ENCODE results near the gene GTSF1L. TPM values are rescaled to one million over a fixed set of nuclear protein-coding genes. Genes with fewer than 3 reads are reported as not detected.

The GTSF1L gene
- polyA plus RNA-seq, 1 donor from 2014 or later = 1.2 TPM

DNA sequence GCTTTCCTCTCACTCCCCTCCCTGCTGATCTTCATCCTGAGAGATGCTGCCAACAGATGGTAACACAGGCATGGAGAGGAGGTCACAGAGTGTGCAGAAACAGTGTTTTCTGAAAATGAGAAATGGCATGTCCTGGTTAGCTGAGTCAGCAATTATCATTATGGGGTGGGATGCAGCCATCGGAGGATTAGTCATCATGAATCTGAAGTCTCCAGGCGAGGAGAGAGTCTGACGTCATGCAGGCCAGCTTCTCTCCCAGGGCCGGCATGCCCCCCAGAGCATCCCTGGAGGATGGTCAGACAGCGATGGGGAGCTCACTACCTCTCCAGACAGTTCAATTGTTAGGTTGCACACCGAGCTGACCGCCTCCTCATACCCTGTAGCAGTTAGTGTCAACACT is 4.7 kb upstream of the GTSF1L start:
- Mint-ChIP-seq H3K9me3 (peaks cover 0 to 4% (median 2%) of the 10 kb centered on the region in 3 donors), H3K36me3 (no peaks in the 10 kb centered on the region), H3K27ac (no peak overlapping the region), H3K4me3 (peak overlapping the region in 1 of 4 donors; percentile 52), H3K27me3 (no peaks in the 10 kb centered on the region), H3K4me1 (peaks cover 35 to 49% (median 41%) of the 10 kb centered on the region in 3 donors)

DNA sequence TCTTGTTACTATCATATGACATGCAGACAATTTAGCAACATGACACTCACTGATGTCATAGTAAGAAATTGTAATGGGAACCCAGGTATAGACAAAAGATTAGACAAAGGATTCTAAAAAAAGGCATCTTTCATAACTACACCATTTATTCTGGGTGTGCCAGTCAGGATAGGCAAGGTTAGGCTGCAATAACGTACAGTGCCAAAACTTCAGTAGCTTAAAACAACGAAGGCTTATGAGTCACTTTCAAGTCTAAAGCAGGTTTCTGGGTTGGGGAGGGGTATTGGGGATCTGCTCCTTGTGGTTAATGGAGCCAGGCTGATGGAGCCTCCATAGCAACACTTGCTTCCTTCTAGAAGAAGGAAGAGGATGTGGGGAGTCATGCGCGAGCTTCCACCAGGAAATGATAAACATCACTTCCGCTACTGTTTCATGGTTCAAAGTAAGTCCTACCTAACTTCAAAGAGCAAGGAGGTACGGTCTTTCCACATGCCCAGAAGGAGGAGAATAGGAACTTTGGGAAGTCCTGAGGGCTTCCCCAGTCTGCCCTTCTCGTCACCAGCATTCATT is 2.0 kb upstream of the GTSF1L start:
- Mint-ChIP-seq H3K4me3 (peak overlapping the region in 3 of 4 donors; percentile 10 to 70 (median 59)), H3K9me3 (peaks cover 0 to 4% (median 2%) of the 10 kb centered on the region in 3 donors), H3K27me3 (no peaks in the 10 kb centered on the region), H3K27ac (peak overlapping the region; percentile 59 to 92 (median 69)), H3K4me1 (peaks cover 25 to 36% (median 36%) of the 10 kb centered on the region in 3 donors), H3K36me3 (no peaks in the 10 kb centered on the region)

DNA sequence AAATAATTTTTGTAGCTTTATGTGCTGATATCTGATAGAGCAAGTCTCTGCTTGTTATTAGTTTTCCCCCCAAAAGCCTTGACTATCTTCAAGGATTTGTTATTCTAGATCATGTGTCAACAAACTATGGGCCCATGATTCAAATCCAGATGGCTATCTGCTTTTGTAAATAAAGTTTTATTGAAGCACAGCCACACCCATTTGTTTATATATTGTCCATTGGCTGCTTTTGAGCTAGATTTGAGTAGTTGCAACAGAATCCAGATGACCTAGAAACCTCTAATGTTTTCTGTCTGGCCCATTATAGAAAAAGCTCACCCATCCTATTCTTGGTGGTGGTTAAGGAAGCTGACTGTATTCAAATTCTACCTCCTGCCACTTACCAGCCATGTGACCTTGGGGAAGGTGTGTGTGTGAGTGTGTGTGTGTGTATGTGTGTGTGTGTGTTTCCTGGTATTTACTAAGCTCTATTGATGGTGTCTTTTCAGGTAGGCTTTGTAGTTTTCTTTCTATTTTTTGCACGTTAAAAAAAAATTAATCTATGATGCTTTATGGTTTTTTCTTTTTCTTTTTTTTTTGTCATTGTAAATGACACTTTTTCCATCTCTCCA is 1.3 kb upstream of the GTSF1L start:
- H3K4me1 Mint-ChIP-seq = peaks cover 19 to 34% (median 30%) of the 10 kb centered on the region in 3 donors
- H3K36me3 Mint-ChIP-seq = no peaks in the 10 kb centered on the region
- peak overlapping the region in 3 of 4 donors; percentile 10 to 70 (median 59) for H3K4me3 Mint-ChIP-seq
- peaks cover 0 to 4% (median 2%) of the 10 kb centered on the region in 3 donors for H3K9me3 Mint-ChIP-seq
- H3K27ac Mint-ChIP-seq = peak overlapping the region; percentile 59 to 92 (median 69)
- no peaks in the 10 kb centered on the region for H3K27me3 Mint-ChIP-seq

DNA sequence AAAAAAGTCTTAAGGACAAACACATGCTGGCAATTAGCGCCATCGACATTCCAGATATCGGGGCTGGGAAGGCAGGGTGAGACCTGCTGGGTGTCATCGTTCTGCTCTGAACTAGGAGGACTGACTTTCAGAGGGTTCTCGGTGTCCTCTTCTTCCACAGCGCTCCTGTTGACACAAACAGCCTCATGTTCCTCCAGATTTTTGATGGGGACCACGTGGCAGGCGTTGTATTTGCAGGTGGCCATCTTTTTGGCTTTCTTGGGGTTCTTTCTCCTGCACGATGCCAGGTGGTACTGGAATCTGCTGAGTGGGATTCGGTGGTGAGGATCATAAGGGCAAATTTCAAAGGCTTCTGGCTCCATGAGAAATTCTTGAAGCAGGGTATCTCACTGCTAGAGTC is 469 bp downstream of the GTSF1L start:
- Mint-ChIP-seq H3K36me3 (no peaks in the 10 kb centered on the region), H3K4me1 (peaks cover 17 to 31% (median 21%) of the 10 kb centered on the region in 3 donors), H3K27ac (peak overlapping the region in 1 of 3 donors; percentile 46), H3K27me3 (no peaks in the 10 kb centered on the region), H3K4me3 (peak overlapping the region in 1 of 4 donors; percentile 74), H3K9me3 (peaks cover 0 to 4% (median 2%) of the 10 kb centered on the region in 3 donors)

DNA sequence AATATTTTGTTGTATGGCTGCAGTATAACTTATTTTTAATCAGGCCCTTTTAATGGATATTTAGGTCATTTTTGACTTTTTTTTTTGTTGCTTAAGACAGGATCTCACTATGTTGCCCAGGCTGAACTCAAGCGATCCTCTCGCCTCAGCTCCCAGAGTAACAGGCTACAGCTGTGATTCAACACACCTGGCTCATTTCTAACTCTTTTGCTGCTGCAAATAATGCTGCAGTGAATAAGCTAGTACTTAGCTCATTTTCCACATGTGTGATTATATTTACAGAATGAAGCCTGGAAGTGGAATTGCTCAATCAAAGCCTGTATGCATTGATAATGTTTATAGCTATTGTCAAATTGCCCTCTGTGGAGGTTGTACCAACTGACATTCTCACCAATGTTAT is 1.1 kb downstream of the GTSF1L start:
- Mint-ChIP-seq H3K9me3 (peaks cover 0 to 4% (median 2%) of the 10 kb centered on the region in 3 donors), H3K4me1 (peaks cover 16 to 31% (median 19%) of the 10 kb centered on the region in 3 donors), H3K36me3 (no peaks in the 10 kb centered on the region), H3K4me3 (no peak overlapping the region), H3K27me3 (no peaks in the 10 kb centered on the region), H3K27ac (no peak overlapping the region)

DNA sequence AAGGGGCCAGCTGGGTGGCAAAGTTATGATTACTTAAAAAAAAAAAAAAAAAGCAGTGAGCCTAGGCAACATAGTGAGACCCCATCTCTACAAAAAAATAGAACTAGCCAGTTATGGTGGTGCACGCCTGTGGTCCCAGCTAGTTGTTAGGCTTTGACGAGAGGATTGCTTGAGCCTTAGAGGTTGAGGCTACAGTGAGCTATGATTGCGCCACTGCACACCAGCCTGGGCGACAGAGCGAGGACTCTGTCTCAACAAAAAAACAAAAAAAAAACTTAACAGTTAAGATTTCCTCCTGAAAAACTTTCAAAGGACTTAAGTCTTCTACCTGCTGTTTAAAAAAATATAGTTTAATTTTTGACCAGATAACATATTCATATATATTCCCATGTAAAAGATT is 2.4 kb downstream of the GTSF1L start:
- Mint-ChIP-seq H3K9me3 (peaks cover 0 to 4% (median 2%) of the 10 kb centered on the region in 3 donors), H3K27me3 (no peaks in the 10 kb centered on the region), H3K4me1 (peaks cover 14 to 32% (median 24%) of the 10 kb centered on the region in 3 donors), H3K27ac (no peak overlapping the region), H3K36me3 (peaks cover 5% of the 10 kb centered on the region), H3K4me3 (no peak overlapping the region)

DNA sequence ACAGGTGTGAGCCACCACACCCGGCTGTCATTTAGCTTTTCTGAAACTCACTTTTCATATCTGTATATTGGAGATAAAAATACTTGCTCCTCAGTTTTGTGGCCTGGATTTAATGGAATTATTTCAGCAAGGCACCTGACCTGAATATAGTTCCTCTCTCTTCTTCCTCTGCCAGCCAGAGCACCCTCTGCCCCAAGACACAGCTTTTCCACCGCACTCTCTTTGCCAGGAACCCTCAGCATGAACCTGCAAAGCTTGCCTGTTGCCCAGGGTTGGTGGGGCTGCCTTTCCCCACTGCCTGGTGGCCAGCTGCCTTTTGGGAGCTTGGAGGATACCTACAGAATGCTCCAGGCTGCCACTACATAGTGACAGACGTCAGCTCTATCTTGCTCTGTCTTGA is 3.1 kb downstream of the GTSF1L start:
- H3K27me3 Mint-ChIP-seq = no peaks in the 10 kb centered on the region
- no peak overlapping the region for H3K27ac Mint-ChIP-seq
- peaks cover 0 to 1% (median 0%) of the 10 kb centered on the region in 3 donors for H3K9me3 Mint-ChIP-seq
- H3K4me3 Mint-ChIP-seq = peak overlapping the region in 1 of 4 donors; percentile 48
- peaks cover 9 to 26% (median 21%) of the 10 kb centered on the region in 3 donors for H3K4me1 Mint-ChIP-seq
- peaks cover 7% of the 10 kb centered on the region for H3K36me3 Mint-ChIP-seq

DNA sequence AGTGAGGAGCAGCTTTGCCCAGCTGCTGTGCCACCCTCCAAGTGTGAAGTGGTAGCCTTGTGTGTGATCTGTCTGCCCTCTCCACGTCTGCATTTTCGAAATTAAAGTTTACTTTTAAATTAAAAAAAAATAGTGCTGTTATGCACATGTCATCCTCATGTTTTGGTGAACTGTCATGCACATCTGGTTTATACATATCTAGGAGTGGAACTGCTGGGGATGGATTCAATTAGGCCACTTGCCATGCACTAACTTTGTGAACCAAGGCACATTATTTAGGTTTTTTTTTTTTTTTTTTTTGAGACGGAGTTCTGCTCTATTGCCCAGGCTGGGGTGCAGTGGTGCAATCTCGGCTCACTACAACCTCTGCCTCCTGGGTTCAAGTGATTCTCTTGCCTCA is 3.6 kb downstream of the GTSF1L start:
- peaks cover 4 to 20% (median 16%) of the 10 kb centered on the region in 3 donors for H3K4me1 Mint-ChIP-seq
- H3K36me3 Mint-ChIP-seq = peaks cover 7% of the 10 kb centered on the region
- H3K4me3 Mint-ChIP-seq = peak overlapping the region in 1 of 4 donors; percentile 17
- no peak overlapping the region for H3K27ac Mint-ChIP-seq
- H3K27me3 Mint-ChIP-seq = no peaks in the 10 kb centered on the region
- no peaks in the 10 kb centered on the region for H3K9me3 Mint-ChIP-seq

DNA sequence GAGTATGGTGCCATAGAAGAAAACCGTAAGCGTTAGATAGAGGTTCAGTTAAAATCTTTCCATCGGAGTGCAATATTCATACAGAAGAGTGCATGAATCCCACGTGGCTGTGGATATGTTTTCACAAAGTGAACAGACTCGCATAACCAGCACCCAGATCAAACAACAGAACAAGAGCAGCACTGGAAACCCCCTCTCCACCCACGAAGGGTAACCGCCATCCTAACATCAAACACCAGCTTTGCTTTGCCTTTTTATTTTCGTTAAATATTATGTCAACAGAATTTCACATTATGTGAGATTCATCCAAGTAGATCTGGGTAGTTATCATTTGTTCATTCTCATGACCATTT is 4.7 kb downstream of the GTSF1L start:
- Mint-ChIP-seq H3K9me3 (no peaks in the 10 kb centered on the region), H3K4me3 (peak overlapping the region in 3 of 4 donors; percentile 10 to 48 (median 25)), H3K36me3 (peaks cover 9% of the 10 kb centered on the region), H3K27ac (no peak overlapping the region), H3K4me1 (peaks cover 0 to 13% (median 12%) of the 10 kb centered on the region in 3 donors), H3K27me3 (no peaks in the 10 kb centered on the region)

DNA sequence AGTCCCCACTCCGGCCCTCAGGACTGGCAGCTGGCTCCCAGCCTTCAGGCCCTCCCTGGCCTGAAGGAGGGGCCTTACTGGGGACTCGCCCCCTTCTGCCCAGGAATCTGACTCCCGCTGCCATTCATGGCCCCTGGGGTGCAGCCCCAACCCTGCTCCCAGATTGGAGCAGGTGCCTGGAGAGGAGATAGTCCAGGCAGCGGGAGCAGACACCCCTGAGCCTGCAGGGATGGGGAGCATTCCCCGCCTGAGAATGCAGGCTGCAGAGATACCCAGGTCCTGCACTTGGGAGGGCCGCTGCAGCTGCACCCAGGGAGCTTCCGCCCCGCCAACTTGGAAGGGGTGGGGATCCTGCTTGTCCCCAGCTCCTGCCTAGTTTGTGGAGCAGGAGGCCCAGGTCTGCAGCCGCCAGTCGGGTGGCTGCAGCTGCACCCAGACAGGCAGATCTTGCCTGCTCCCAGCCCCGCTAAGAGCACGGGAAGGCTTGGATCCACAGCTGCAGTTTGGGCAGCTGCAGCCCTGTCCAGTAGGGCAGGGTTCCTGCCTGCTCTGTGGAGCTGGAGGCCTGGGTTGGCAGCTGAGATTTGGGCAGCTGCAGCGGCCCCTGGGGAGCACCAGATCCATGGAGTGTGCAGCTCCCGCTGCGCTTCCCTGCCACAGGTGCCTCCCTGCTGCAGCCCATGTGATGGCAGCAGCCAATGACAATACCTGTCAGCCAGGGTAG is 5.2 kb downstream of the GTSF1L start:
- H3K9me3 Mint-ChIP-seq = no peaks in the 10 kb centered on the region
- H3K27me3 Mint-ChIP-seq = no peaks in the 10 kb centered on the region
- no peak overlapping the region for H3K27ac Mint-ChIP-seq
- H3K36me3 Mint-ChIP-seq = peaks cover 9% of the 10 kb centered on the region
- H3K4me3 Mint-ChIP-seq = peak overlapping the region in 2 of 4 donors; percentile 25 to 48
- peaks cover 0 to 12% (median 11%) of the 10 kb centered on the region in 3 donors for H3K4me1 Mint-ChIP-seq

DNA sequence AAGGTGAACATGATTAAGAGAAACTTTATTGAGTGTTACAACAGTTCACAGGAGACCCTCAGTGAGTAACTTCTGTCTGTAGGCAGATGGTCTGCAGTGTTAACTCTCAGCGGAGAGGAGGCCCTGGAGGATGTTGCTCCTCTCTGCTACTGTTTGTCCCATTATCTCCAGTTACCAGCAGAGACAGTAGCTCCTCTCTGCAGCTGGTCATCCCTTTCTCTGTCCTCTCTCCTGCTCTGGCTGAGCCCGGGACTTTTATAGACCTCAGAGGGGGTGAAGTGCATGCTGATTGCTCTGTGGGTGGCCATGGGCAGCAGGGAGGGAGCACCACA is 5.7 kb downstream of the GTSF1L start:
- H3K4me1 Mint-ChIP-seq = peaks cover 0 to 12% (median 10%) of the 10 kb centered on the region in 3 donors

DNA sequence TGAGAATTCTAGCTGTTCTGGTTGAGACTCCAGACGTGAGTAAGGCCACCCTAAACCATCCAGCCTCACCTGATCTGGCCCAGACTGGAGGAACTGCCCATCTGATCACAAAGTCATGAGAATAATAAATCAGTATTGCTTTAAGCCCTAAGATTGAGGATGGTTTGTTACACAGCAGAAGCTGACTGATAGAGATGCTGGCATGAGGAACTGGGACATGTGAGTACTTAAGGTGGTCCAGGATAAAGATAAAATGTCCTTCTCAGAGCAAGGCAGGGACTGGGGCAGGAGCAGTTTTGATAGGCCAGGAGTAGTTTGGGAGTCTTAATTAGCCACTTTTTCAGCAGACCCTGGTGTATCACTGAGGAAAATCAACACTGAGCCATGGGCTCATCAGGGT is 6.8 kb downstream of the GTSF1L start:
- peaks cover 9% of the 10 kb centered on the region for H3K36me3 Mint-ChIP-seq
- peaks cover 0 to 12% (median 10%) of the 10 kb centered on the region in 3 donors for H3K4me1 Mint-ChIP-seq
- no peaks in the 10 kb centered on the region for H3K9me3 Mint-ChIP-seq
- no peaks in the 10 kb centered on the region for H3K27me3 Mint-ChIP-seq
- no peak overlapping the region for H3K4me3 Mint-ChIP-seq
- H3K27ac Mint-ChIP-seq = peak overlapping the region in 1 of 3 donors; percentile 36

More for the DNA sequence above, 5.7 kb downstream of the GTSF1L start:
- Mint-ChIP-seq H3K27me3 (no peaks in the 10 kb centered on the region), H3K36me3 (peaks cover 9% of the 10 kb centered on the region), H3K4me3 (no peak overlapping the region), H3K9me3 (no peaks in the 10 kb centered on the region), H3K27ac (no peak overlapping the region)

DNA sequence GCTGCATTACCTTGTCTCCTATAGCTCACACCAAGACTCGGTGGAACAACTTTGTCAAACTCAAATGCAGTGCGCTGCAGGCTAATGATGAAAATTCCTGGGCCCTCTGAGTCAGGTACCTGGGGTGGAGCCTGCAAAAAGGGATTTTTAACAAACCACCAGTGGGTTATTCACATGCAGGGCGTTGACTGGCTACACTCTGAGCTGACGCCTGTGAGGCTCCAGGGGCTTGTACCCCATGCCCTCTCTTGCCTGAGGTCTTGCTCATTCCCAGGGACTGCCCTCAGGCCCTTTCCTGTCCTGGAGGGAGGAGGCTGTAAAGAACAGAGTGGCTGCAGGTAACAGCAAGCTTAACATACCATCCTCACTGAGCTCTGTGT is 9.2 kb downstream of the GTSF1L start:
- H3K4me1 Mint-ChIP-seq = peaks cover 0 to 11% (median 5%) of the 10 kb centered on the region in 3 donors
- peaks cover 12% of the 10 kb centered on the region for H3K36me3 Mint-ChIP-seq
- no peak overlapping the region for H3K4me3 Mint-ChIP-seq
- no peak overlapping the region for H3K27ac Mint-ChIP-seq
- no peaks in the 10 kb centered on the region for H3K9me3 Mint-ChIP-seq
- no peaks in the 10 kb centered on the region for H3K27me3 Mint-ChIP-seq

DNA sequence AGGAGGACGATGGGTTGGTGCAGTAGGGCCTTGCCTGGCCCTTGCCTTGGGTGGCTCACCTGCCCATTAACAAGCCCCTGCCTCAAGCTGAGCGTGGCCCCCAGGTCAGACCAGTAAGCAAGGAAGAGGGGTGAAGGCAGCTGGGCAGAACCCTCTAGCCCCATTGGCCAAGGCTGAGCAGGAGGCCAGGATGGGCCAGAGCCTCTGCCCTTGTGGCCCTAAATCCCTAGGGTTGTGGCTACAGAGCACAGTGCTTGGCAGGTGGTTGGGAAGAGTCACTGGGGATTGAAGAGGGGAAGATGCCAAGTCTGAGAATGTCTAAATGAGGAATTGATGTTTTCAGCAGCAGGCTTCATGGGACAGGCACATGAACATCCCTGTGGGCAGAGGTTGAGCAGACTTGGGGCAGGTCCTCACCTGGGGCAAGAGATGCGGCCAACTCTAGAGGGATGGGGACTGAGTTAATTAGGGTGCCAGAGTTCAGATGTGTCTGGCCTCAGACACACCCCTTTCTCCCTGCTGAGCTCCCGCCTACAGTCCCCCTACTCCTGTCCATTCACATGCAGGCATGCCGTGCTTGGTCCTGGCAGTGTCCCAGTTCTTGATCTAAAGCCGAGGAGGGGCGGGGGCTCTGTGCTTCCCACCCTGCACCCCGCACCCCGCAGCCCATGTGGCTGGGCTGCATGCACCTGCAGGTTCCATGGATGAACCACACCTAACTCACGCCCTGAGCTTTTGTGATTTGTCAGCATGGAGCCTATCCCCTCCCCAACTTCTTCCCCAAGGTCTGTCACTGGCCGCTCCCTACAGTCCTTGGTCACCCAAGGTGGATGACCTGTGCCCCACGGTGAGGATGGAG is 9.8 kb downstream of the GTSF1L start:
- Mint-ChIP-seq H3K36me3 (peaks cover 12% of the 10 kb centered on the region), H3K9me3 (no peaks in the 10 kb centered on the region), H3K27me3 (no peaks in the 10 kb centered on the region), H3K27ac (no peak overlapping the region), H3K4me3 (no peak overlapping the region), H3K4me1 (peaks cover 0 to 8% (median 2%) of the 10 kb centered on the region in 3 donors)

DNA sequence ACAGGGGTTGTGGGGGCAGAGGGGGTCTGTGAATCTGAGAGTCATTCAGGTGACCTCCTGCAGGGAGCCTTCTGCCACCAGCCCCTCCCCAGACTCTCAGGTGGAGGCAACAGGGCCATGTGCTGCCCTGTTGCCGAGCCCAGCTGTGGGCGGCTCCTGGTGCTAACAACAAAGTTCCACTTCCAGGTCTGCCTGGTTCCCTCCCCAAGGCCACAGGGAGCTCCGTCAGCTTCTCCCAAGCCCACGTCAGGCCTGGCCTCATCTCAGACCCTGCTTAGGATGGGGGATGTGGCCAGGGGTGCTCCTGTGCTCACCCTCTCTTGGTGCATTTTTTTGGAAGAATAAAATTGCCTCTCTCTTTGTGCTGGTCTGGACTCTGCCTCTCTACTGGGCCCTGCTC is 10.7 kb downstream of the GTSF1L start:
- Mint-ChIP-seq H3K9me3 (no peaks in the 10 kb centered on the region), H3K4me1 (peaks cover 2 to 12% (median 8%) of the 10 kb centered on the region in 3 donors), H3K27ac (no peak overlapping the region), H3K27me3 (no peaks in the 10 kb centered on the region), H3K4me3 (no peak overlapping the region), H3K36me3 (peaks cover 14% of the 10 kb centered on the region)

Data from IgD-negative memory B cell (primary cell).